Stimulated activated naive CD8-positive, alpha-beta T cell treated with anti-CD3 and anti-CD28 coated beads, Interleukin-15, Interleukin-2, amounts not matched to agents 100 ng/mL and 50 ng/mL, for 24 hours (primary cell): ENCODE data around the gene PADI3.

ENCODE experiments used
- H3K27ac Mint-ChIP-seq: one replicate; pipeline ENCODE4 v1.8.0; 2021; ENCODE audit warnings: mild to moderate bottlenecking, mixed read lengths
- H3K27me3 Mint-ChIP-seq: one replicate; pipeline ENCODE4 v1.8.0; 2021; ENCODE audit warnings: mixed read lengths
- H3K36me3 Mint-ChIP-seq: one replicate; pipeline ENCODE4 v1.8.0; 2021; ENCODE audit warnings: low read depth, mixed read lengths
- H3K4me1 Mint-ChIP-seq: one replicate; pipeline ENCODE4 v1.8.0; 2021; ENCODE audit warnings: low read depth, mixed read lengths
- H3K4me3 Mint-ChIP-seq: one replicate; pipeline ENCODE4 v1.8.0; 2021; ENCODE audit warnings: mild to moderate bottlenecking, mixed read lengths
- H3K9me3 Mint-ChIP-seq: one replicate; pipeline ENCODE4 v1.8.0; 2021; ENCODE audit warnings: mixed read lengths

Gene PADI3

DNA sequence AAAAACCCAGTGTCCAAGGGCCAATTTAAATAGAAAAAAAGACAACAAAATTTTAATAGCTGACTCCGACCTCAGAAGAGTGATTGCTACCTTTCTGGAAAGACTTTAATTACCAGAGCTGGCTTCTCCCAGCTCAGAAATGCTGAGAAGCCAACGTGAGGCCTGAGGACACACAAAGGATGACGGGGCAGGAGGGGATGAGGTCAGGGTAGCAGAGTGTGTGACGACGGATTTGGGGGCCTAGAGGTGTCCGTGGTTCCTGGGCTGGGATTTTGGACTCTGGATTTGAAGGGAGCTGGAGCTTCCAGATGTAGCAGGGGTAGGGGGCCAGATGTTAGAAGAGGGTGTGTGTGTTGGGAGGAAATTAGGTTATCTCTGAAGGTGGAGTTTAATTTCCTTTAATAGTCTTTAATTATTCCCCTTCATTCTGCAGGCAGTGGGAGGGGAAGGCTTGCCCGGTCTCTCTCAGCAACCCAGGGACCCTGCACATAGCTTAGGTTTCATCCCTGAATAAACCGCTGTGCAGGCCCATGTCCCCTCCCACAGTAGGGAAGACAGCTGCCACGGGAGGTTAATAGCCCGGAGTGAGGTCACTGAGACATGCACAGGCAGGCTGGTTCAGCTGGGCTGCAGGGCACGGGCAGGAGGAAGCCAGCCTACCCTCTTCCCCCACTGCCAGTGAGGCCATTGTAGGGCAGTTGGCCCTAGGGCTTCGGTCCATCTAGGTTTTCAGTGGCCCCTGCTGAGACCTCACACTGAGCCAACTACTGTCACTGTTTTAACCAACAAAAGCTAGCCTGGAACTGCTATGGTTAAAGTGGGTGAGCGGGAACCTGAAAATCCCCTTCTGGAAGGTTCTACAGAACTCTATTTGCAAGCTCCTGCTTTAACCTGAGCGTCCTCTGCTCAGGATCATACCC, 3.8 kb upstream of the PADI3 start:
- no peak overlapping the region for H3K27ac Mint-ChIP-seq
- H3K36me3 Mint-ChIP-seq, result no peaks in the 10 kb centered on the region
- H3K4me1 Mint-ChIP-seq, result no peaks in the 10 kb centered on the region
- H3K27me3 Mint-ChIP-seq, result peaks cover 6% of the 10 kb centered on the region
- H3K9me3 Mint-ChIP-seq, result no peaks in the 10 kb centered on the region
- H3K4me3 Mint-ChIP-seq, result no peak overlapping the region

DNA sequence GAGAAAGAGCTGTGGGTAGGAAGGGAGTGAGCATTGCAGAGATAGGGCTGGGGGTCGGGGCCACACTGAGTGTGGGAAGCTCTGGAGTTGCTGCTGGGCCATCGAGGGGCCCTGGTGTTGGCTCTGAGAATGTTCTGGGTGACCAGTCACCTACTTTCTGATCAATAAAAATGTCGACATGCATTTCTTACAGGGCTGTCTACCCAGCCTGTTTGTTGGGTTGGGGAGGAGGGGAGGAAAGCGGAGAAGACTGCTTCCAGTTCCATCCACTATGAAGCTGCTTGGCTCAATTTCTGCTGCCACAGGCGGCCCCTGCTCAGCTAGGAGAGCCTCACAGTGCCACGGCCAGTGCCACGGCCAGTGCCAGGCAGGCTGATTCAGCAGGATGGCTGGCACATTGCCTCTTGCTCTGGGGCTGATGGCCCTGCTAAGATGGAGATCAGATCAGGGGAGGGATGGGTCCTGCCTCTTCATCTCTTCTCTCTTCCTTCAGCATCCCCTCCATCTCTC, 3.0 kb upstream of the PADI3 start:
- Mint-ChIP-seq H3K4me3 (no peak overlapping the region), H3K36me3 (no peaks in the 10 kb centered on the region), H3K9me3 (no peaks in the 10 kb centered on the region), H3K27me3 (peaks cover 6% of the 10 kb centered on the region), H3K4me1 (no peaks in the 10 kb centered on the region), H3K27ac (no peak overlapping the region)

DNA sequence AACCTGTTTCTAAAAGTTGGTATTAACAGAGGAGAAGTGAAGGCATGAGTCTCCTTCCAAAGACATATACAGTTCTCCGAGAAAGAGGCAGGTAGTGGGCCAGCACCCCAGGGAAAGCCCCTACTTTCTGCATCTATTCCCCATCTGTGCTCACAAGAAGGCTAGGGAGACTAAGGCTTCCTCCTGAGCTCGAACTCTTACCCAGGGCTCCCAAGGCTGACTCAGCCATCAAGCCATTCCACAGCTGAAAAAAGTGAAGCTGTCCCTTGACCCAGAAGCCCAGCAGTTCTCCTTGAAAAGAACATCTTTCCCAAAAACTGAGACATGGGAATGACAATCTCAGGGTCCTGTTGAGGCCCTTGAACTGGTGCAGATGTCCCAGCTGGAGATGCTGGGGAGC, 1.9 kb upstream of the PADI3 start:
- no peaks in the 10 kb centered on the region for H3K4me1 Mint-ChIP-seq
- H3K27ac Mint-ChIP-seq, result no peak overlapping the region
- H3K27me3 Mint-ChIP-seq, result peaks cover 6% of the 10 kb centered on the region
- no peaks in the 10 kb centered on the region for H3K9me3 Mint-ChIP-seq
- no peak overlapping the region for H3K4me3 Mint-ChIP-seq
- H3K36me3 Mint-ChIP-seq, result no peaks in the 10 kb centered on the region

DNA sequence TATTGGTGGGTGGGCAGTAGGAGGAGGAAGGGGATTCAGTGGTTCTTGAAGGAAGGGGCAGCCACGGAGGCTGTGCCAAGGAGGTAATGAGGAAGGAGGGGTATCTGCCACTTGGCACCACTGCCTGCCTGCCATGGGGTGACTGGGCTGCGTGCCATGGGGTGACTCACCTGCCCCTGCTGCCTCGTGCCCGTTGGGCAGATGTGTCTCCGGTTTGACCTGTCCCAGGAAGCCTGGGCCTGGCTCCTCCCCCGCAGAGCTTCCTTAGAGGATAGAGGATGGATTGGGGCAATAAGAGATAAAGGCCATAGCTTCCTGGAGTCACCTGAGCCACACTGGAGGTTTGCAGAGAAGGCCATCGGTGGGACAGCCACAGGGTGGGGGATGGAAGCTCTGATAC, 1.7 kb downstream of the PADI3 start:
- Mint-ChIP-seq H3K4me3 (no peak overlapping the region), H3K36me3 (no peaks in the 10 kb centered on the region), H3K27ac (no peak overlapping the region), H3K9me3 (no peaks in the 10 kb centered on the region), H3K27me3 (peaks cover 7% of the 10 kb centered on the region), H3K4me1 (no peaks in the 10 kb centered on the region)

DNA sequence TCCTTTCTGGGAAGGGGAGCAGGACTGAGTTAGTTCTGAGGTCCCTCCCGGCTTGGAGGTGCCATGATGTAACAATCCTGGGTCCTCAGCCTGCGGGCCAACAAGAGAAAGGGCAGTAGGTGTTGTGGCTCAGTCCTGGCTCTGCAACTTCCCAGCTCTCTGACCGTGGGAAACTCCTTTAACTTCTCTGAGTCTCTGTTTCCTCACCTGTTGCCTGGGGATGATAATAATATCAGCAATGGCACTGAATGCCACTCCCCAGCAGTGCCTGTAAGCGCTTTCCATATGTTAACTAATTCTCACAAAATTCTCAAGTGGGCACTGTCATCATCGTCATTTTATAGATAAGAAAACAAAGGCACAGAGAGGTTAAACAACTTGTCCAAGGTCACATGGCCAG, 2.3 kb downstream of the PADI3 start:
- H3K36me3 Mint-ChIP-seq, result no peaks in the 10 kb centered on the region
- H3K27ac Mint-ChIP-seq, result no peak overlapping the region
- no peaks in the 10 kb centered on the region for H3K9me3 Mint-ChIP-seq
- no peaks in the 10 kb centered on the region for H3K4me1 Mint-ChIP-seq
- peaks cover 8% of the 10 kb centered on the region for H3K27me3 Mint-ChIP-seq
- no peak overlapping the region for H3K4me3 Mint-ChIP-seq

DNA sequence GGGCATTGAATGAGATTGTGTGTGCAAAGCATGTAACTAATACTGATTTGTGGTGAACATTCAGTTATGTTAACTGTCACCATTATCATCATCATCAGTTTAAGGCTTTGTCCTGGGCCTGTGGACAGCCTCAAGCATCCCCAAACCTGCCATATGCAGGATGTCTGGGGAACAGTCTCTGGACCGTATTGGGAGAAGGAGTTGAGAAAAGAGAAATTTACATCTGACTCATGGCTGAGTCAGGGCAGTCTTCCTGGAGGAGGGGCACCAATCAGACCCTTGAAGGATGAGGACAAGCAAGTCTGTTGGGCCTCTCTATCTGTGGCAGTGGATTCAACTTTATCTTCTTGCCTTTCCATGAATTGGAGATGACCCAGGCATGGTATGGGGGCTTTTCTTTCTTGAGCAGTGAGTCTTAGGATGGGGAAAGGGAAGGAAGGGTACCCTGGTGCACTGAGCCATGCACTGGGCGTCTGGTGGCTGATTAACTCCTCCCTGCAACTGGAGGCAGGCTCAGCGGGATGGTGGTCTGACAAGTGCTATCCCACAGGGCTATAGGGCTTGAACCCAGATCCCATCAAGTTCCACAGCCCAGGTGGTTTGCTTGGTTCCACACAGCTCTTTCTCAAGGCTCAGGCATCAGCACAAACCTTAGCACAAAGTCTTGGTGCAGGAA, 2.9 kb downstream of the PADI3 start:
- no peaks in the 10 kb centered on the region for H3K9me3 Mint-ChIP-seq

DNA sequence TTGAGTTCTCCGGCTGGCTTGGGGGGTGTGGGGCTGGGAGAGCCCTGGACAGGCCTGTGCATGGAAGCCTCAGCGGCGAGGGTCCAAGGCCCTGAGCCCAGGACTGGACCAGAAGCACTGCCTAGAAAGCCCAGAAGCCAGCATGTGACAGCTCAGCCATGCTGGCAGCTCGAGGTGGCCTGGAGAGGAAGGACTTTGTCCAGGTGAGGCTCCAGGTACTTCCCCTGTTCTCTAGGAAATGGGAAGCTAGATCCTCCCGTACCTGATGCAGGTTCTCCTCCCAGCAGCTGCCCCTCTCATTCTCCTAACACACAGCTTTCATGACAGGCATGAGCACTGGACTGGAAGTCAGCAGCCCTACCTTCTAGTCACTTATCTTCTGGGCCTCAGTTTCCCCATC, 6.4 kb downstream of the PADI3 start:
- Mint-ChIP-seq H3K4me3 (no peak overlapping the region), H3K27me3 (peaks cover 3% of the 10 kb centered on the region), H3K36me3 (no peaks in the 10 kb centered on the region), H3K4me1 (no peaks in the 10 kb centered on the region), H3K9me3 (no peaks in the 10 kb centered on the region), H3K27ac (no peak overlapping the region)

More for the DNA sequence above, 2.9 kb downstream of the PADI3 start:
- no peaks in the 10 kb centered on the region for H3K4me1 Mint-ChIP-seq
- no peak overlapping the region for H3K4me3 Mint-ChIP-seq
- peaks cover 8% of the 10 kb centered on the region for H3K27me3 Mint-ChIP-seq
- H3K27ac Mint-ChIP-seq, result no peak overlapping the region
- H3K36me3 Mint-ChIP-seq, result no peaks in the 10 kb centered on the region

DNA sequence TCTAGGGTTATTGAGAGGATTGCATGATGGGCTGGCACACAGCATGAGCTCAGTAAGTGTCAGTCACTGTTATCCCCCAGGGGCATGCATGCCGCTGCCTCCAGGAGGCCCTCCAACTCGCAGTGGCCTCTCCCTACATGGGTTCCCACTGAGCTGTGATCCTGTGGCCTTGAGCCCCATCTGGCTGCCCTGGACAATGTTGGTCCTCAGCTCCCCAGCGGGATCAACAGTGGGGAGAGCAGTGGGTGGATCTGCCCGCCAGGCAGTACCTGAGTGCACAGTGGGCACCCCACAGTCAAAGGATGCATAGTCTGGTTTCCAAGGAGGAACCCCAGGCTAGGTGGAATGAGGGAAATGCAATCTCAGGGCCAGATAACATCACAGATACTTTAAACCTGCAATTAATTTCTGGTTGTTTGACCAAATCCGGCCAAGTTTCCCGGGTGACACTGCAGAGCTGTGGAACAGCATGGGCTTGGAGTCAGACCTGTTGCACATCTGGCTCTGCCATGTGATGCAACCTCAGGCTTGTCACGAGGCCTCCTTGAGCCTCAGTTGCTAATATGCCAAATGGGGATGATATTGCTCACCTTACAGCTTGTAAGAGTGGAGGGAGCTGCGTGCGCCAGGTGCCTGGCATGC, 9.3 kb downstream of the PADI3 start:
- Mint-ChIP-seq H3K4me3 (no peak overlapping the region), H3K9me3 (no peaks in the 10 kb centered on the region), H3K27ac (no peak overlapping the region), H3K36me3 (no peaks in the 10 kb centered on the region), H3K4me1 (no peaks in the 10 kb centered on the region), H3K27me3 (peaks cover 6% of the 10 kb centered on the region)

DNA sequence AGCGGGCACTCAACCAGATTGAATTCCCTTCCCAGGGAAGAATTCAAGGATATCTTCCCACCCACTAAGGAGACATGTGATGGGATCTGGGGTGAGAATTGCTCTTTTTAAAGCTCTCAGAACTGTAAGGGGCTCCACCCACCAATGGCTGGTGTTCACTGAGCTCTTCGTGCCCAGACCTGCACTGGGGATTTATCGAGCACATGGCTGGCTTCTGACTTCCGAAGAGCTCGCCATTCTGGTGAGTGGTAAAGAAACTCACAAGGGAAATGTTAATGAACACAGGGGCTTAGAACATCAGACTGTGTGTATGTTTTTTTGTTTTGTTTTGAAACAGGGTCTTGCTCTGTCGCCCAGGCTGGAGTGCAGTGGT, 9.8 kb downstream of the PADI3 start:
- peaks cover 6% of the 10 kb centered on the region for H3K27me3 Mint-ChIP-seq
- H3K4me3 Mint-ChIP-seq, result no peak overlapping the region
- no peak overlapping the region for H3K27ac Mint-ChIP-seq
- H3K36me3 Mint-ChIP-seq, result no peaks in the 10 kb centered on the region
- no peaks in the 10 kb centered on the region for H3K4me1 Mint-ChIP-seq
- H3K9me3 Mint-ChIP-seq, result no peaks in the 10 kb centered on the region

DNA sequence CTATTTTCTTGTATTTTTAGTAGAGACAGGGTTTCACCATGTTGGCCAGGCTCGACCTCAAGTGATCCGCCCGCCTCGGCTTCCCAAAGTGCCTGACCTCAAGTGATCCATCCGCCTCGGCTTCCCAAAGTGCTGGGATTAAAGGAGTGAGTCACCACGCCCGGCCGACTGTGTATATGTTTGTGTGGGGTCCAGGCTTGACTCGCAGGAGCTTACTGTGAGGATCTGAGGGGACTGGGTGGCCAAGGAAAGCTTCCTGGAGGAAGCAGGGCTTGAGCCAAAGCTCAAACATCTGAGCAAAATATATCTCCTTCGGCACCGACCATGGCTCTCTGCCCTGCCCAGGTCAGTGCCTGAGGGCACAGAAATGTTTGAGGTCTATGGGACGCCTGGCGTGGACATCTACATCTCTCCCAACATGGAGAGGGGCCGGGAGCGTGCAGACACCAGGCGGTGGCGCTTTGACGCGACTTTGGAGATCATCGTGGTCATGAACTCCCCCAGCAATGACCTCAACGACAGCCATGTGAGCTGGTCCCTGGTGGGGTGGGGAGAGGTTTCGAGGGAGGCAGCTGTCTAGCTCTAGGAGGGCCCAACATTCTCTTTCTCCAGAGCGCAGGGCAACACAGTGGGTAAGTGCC, 10.5 kb downstream of the PADI3 start:
- Mint-ChIP-seq H3K36me3 (no peaks in the 10 kb centered on the region), H3K9me3 (no peaks in the 10 kb centered on the region), H3K27ac (no peak overlapping the region), H3K27me3 (peaks cover 6% of the 10 kb centered on the region), H3K4me1 (no peaks in the 10 kb centered on the region), H3K4me3 (no peak overlapping the region)

DNA sequence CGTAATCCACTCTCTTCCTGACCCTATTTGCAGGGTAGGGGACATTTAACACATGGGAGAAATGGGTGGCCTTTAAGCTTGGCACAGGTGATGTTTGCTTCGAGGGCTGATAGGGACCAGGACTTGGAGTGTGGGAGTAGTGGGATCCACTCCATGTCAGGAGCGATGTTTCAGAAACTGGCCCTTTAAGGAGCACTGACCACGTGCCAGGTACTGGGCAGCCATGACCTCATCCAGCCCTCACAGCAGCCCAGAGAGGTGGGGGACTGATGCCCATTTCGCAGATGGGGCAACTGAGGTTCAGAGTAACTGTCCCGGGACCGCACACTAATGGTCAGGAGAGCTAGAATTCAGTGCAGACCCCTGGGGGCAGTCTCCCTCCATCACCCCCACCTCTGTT, 11.4 kb downstream of the PADI3 start:
- no peak overlapping the region for H3K27ac Mint-ChIP-seq
- H3K9me3 Mint-ChIP-seq, result no peaks in the 10 kb centered on the region
- no peak overlapping the region for H3K4me3 Mint-ChIP-seq
- H3K36me3 Mint-ChIP-seq, result no peaks in the 10 kb centered on the region
- H3K27me3 Mint-ChIP-seq, result peaks cover 6% of the 10 kb centered on the region
- H3K4me1 Mint-ChIP-seq, result no peaks in the 10 kb centered on the region

DNA sequence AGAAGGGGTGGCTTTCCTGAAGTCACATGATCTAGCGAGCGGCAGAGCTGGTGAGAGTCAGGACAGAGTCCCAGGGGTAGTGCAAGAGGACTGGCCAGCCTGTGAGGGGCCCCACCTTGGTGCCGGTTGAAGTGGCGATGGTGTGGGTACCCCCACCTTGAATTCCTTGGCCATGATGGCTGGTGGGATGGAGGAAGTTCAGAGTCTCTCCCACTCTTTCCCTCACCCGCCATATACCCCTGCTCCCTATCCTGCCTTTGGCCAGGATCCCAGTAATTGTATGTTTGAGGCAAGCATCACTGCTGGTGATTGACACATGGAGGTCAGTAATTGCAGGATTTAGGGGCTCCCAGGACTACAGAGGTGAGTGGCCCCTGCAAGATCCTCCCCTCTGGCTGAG, 11.8 kb downstream of the PADI3 start:
- Mint-ChIP-seq H3K4me3 (no peak overlapping the region), H3K27me3 (peaks cover 3% of the 10 kb centered on the region), H3K4me1 (no peaks in the 10 kb centered on the region), H3K36me3 (no peaks in the 10 kb centered on the region), H3K9me3 (no peaks in the 10 kb centered on the region), H3K27ac (no peak overlapping the region)

DNA sequence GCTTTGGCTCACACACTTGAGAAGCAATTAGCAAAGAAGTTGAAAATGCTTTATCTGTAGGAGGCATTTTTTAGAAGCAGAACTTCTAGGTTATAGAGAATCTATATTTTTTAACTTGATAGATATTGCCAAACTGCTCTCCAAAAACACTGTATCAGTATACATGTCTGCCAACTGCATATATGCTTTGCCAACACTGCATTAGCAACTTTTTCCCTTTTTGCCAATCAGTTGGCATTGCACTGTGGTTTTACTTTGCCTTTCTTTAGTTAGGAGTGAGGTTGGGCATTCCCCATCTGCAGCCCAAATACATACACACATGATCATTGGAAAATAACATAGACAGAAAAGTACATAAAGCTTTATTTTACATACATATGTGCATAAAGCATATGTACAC, 15.0 kb downstream of the PADI3 start:
- Mint-ChIP-seq H3K36me3 (no peaks in the 10 kb centered on the region), H3K27me3 (peaks cover 3% of the 10 kb centered on the region), H3K4me3 (no peak overlapping the region), H3K4me1 (no peaks in the 10 kb centered on the region), H3K27ac (no peak overlapping the region), H3K9me3 (no peaks in the 10 kb centered on the region)

DNA sequence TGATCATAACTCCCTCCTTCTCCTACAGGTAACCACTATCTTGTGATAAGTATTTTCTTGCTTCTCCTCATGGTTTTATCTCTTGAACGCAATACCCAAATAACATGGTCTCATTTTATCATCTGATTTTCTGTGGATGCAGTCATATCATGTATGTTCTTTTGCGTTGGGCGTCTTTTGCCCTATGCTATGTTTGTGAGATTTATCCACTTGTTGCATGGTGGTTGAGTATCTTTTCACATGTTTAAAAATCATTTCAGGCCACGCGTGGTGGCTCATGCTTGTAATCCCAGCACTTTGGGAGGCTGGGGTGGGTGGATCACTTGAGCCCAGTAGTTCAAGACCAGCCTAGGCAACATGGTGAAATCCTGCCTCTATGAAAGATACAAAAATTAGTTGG, 15.6 kb downstream of the PADI3 start:
- peaks cover 3% of the 10 kb centered on the region for H3K27me3 Mint-ChIP-seq
- no peaks in the 10 kb centered on the region for H3K4me1 Mint-ChIP-seq
- no peaks in the 10 kb centered on the region for H3K9me3 Mint-ChIP-seq
- H3K27ac Mint-ChIP-seq, result no peak overlapping the region
- no peak overlapping the region for H3K4me3 Mint-ChIP-seq
- H3K36me3 Mint-ChIP-seq, result no peaks in the 10 kb centered on the region

DNA sequence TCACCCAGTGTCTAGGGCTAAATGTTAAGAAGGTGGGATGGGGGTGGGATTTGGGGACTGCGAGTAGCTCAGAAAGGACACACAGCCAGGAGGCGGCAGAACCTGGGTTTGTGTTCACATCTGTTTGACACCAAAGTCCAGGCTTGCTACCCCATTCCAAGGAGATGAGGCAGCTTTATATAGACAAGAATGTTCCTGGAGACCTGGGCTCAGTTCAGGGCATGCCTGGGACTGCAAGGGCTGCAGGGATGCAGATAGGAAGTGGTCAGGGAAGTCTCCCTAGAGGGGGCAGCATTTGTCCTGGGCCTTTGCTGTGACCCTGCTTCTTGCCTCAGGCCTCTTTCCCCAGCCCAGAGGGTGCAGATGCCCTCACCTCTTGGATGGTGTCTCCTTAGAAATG, 16.3 kb downstream of the PADI3 start:
- Mint-ChIP-seq H3K27me3 (peaks cover 3% of the 10 kb centered on the region), H3K27ac (no peak overlapping the region), H3K9me3 (no peaks in the 10 kb centered on the region), H3K4me1 (no peaks in the 10 kb centered on the region), H3K36me3 (no peaks in the 10 kb centered on the region), H3K4me3 (no peak overlapping the region)
